ENCODE results near the gene CLEC3B. TPM values are rescaled to one million over a fixed set of nuclear protein-coding genes. Genes with fewer than 3 reads are reported as not detected.
"Not testable (repeated sequence)": the region's sequence is repeated elsewhere in the genome, so short reads cannot be mapped to it uniquely, and the experiment has no call there.

CLEC3B gene
- total and polyA plus RNA-seq, 8 donors: 16.7 to 199 (median 27.5) TPM; not detected in 2

DNA sequence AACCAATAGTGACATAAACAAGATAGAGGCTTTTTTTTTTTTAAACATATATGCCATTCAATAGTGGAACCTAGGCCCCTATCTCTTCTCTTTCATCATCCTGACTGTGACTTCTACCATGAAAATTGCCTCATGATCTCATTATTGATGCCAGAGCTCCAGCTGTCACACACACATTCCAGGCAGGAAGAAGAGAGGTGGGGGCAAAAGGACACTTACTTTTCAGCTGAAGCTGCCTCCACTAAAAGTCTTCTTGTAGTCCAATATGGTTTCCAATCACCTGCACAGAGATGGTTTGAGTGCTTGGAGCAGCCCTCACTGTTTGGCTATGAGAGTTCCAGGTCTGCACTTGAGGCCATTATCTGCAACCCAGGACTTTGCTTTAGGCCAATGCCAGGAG lies 45.0 kb downstream of the CLEC3B start:
- H3K4me1 ChIP-seq: peaks cover 0 to 4% (median 0%) of the 10 kb centered on the region in 4 donors
- intact Hi-C loops (cut with DNase I; ENCODE audit: low total_unique reads): no loop called here
- H3K9me3 ChIP-seq: no peaks in the 10 kb centered on the region
- no peak for DNase-seq
- H3K27me3 ChIP-seq: no peaks in the 10 kb centered on the region
- no peak for TF ChIP-seq POLR2A (IDR thresholded peaks at IDR 0.05)
- TF ChIP-seq EP300 (IDR thresholded peaks at IDR 0.05): no peak
- no peak for TF ChIP-seq POLR2AphosphoS5 (IDR thresholded peaks at IDR 0.05)
- TF ChIP-seq CTCF (IDR thresholded peaks at IDR 0.05): no peak
- no peak overlapping the region for H3K4me3 ChIP-seq
- H3K36me3 ChIP-seq: no peaks in the 10 kb centered on the region
- H3K27ac ChIP-seq: no peak overlapping the region

DNA sequence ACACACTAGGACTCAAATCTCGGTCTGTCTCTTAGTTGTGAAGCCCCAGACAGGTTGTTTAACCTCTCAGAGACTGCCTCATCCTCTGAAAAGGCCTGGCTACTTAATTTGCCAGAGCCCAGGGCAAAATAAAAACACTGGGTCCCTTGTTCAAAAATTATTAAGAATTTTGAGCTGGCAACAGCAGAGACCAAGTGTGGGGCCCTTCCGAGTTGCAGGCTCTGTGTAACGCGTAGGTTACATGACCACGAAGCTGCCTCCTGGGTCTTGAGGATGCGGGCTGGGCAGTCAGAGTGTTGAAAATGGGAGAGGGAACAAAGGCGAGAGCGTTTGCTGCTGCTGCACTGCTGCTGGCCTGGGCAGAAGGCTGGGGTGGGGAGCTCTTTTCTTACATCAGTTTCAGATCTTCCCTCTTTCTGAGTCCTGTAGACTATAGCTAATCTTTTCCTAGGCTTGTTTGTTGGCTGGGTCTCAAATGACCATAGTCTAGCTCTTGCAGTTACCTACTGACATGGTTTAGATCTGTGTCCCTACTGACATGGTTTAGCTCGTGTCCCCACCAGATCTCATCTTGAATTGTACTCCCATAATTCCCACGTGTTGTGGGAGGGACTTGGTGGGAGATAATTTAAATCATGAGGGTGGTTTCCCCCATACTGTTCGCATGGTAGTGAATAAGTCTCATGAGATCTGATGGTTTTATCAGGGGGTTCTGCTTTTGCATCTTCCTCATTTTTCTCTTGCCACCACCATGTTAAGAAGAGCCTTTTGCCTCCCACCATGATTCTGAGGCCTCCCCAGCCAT lies 49.9 kb downstream of the CLEC3B start:
- intact Hi-C loops (cut with DNase I; ENCODE audit: low total_unique reads): no loop called here
- H3K9me3 ChIP-seq: no peaks in the 10 kb centered on the region
- no peaks in the 10 kb centered on the region for H3K27me3 ChIP-seq
- H3K4me3 ChIP-seq: no peak overlapping the region
- H3K4me1 ChIP-seq: peaks cover 0 to 14% (median 4%) of the 10 kb centered on the region in 4 donors
- DNase-seq: no peak
- no peak overlapping the region for H3K27ac ChIP-seq
- no peaks in the 10 kb centered on the region for H3K36me3 ChIP-seq
- TF ChIP-seq POLR2A (IDR thresholded peaks at IDR 0.05) (no peak), CTCF (IDR thresholded peaks at IDR 0.05) (no peak), EP300 (IDR thresholded peaks at IDR 0.05) (no peak), POLR2AphosphoS5 (IDR thresholded peaks at IDR 0.05) (no peak)
- 74 to 83% (median 77%) methylated on average over 11 of the region's 11 CpGs for WGBS, 5 donors

DNA sequence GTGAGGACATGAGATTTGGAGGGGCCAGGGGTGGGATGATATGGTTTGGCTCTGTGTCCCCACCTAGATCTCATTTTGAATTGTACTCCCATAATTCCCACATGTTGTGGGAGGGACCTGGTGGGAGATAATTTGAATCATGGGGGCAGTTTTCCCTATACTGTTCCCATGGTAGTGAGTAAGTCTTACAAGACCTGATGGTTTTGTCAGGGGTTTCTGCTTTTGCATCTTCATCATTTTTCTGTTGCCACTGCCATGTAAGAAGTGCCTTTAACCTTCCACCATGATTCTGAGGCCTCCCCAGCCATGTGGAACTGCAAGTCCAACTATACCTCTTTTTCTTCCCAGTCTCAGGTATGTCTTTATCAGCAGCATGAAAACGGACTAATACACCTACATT lies 52.2 kb downstream of the CLEC3B start:
- WGBS, 5 donors: 0 to 75% (median 34%) methylated on average over 1 of the region's 1 CpG
- not testable (repeated sequence) for H3K27ac ChIP-seq

DNA sequence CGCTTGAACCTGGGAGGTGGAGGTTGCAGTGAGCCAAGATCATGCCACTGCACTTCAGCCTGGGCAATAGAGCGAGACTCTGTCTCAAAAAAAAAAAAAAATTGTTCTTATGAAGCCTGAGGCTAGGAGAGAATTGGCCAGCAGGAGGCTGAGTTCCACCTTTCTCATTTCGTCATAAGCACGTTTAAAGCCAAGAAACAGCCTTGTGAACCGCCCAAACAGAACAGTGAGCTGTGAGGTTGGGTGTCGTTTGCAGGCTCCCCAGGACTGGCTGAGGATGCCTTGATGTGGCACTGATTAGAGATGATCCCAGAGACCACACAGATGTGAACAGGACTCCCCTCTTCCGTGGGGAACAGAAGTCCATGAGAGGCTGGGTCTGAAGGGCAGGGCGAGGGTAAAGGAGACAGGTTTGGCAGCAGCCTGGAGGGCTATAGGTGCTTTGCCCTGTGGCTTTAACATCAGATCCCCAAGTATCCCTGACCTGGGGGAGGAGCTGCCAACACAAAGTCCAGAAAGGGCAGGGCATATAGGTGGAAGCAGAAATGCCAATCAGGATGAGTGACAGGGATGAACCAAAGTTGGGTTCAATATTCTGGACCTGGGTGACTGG lies 52.9 kb downstream of the CLEC3B start:
- 43 to 59% (median 49%) methylated on average over 6 to 8 of the region's 8 CpGs for WGBS, 5 donors
- DNase-seq: peak; percentile 49 to 52
- Histone ChIP-seq H3K4me3 (no peak overlapping the region), H3K9me3 (no peaks in the 10 kb centered on the region), H3K27me3 (no peaks in the 10 kb centered on the region), H3K27ac (peak overlapping the region in 2 of 5 donors; percentile 20 to 34), H3K4me1 (peaks cover 0 to 14% (median 4%) of the 10 kb centered on the region in 4 donors), H3K36me3 (peaks cover 0 to 15% (median 6%) of the 10 kb centered on the region in 4 donors)
- intact Hi-C loops (cut with DNase I; ENCODE audit: low total_unique reads): no loop called here
- no peak for TF ChIP-seq POLR2A (IDR thresholded peaks at IDR 0.05)
- TF ChIP-seq CTCF (IDR thresholded peaks at IDR 0.05): peak in 3 of 7 experiments; percentile 26 to 47 (median 37)

More for the DNA sequence above, 52.2 kb downstream of the CLEC3B start:
- H3K36me3 ChIP-seq; H3K4me3 ChIP-seq; intact Hi-C loops (cut with DNase I; ENCODE audit: low total_unique reads); H3K9me3 ChIP-seq; DNase-seq; H3K27me3 ChIP-seq: not testable (repeated sequence)
- H3K4me1 ChIP-seq: peaks cover 0 to 14% (median 4%) of the 10 kb centered on the region in 4 donors

DNA sequence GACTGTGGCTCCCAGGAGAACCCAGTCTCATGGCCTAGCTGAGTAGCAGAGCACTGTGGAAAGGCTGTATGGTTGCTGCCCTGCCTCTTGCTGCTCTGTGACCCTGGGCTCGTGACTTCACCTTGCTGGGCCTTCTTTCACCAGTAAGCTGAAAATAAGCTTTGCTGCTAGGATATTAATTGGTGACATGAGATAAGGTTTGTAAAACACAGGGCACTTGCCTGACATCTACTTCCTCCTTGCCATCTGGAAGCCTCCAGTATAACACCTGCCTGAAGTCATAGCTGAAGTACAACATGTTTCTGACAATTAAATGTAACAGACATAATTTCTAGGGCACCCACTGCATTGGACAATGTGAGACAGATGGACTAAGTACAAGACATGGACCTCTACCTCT lies 53.6 kb downstream of the CLEC3B start:
- Histone ChIP-seq H3K27ac (peak overlapping the region in 3 of 5 donors; percentile 3 to 34 (median 20)), H3K4me1 (peaks cover 0 to 14% (median 4%) of the 10 kb centered on the region in 4 donors), H3K36me3 (peaks cover 0 to 19% (median 9%) of the 10 kb centered on the region in 4 donors), H3K27me3 (no peaks in the 10 kb centered on the region), H3K9me3 (no peaks in the 10 kb centered on the region), H3K4me3 (no peak overlapping the region)
- WGBS, 5 donors: 22 to 83% (median 50%) methylated on average over 1 of the region's 1 CpG
- TF ChIP-seq EP300 (IDR thresholded peaks at IDR 0.05): no peak
- DNase-seq: peak in 1 of 2 donors; percentile 34
- intact Hi-C loops (cut with DNase I; ENCODE audit: low total_unique reads): no loop called here
